HEK293T (cell line): Measurements from ENCODE around the gene SOX6.

Source experiments
- BHLHE40 ChIP-seq: fragments of 450-650 bp; IDR thresholded peaks from 2 replicates; pipeline ENCODE4 v1.6.1; 2016; ENCODE audit warnings: mild to moderate bottlenecking, moderate library complexity, borderline replicate concordance
- CTBP1 ChIP-seq: fragments of 450-650 bp; IDR thresholded peaks from 2 replicates; pipeline ENCODE4 v1.6.1; 2016; ENCODE audit warnings: borderline replicate concordance
- ELF4 ChIP-seq: fragments of 450-650 bp; IDR thresholded peaks from 2 replicates; pipeline ENCODE4 v1.6.1; 2017; ENCODE audit warnings: antibody characterized with exemption
- FOXA1 ChIP-seq: fragments of 450-650 bp; IDR thresholded peaks from 2 replicates; pipeline ENCODE4 v1.6.1; 2016; ENCODE audit warnings: mild to moderate bottlenecking
- FOXK2 ChIP-seq: fragments of 450-650 bp; IDR thresholded peaks from 2 replicates; pipeline ENCODE4 v1.6.1; 2016; ENCODE audit warnings: mild to moderate bottlenecking
- FOXM1 ChIP-seq: fragments of 450-650 bp; IDR thresholded peaks from 2 replicates; pipeline ENCODE4 v1.6.1; 2017; ENCODE audit warnings: mild to moderate bottlenecking, borderline replicate concordance
- HDGF ChIP-seq: fragments of 450-650 bp; IDR thresholded peaks from 2 replicates; pipeline ENCODE4 v1.6.1; 2017; ENCODE audit warnings: antibody characterized with exemption, borderline replicate concordance
- LEF1 ChIP-seq: fragments of 450-650 bp; IDR thresholded peaks from 2 replicates; pipeline ENCODE4 v1.6.1; 2017; ENCODE audit warnings: mild to moderate bottlenecking, borderline replicate concordance
- NFRKB ChIP-seq: fragments of 450-650 bp; IDR thresholded peaks from 2 replicates; pipeline ENCODE4 v1.6.1; 2016; ENCODE audit warnings: mild to moderate bottlenecking, moderate library complexity
- SP1 ChIP-seq: fragments of 450-650 bp; IDR thresholded peaks from 2 replicates; pipeline ENCODE4 v1.6.1; 2017
- SUZ12 ChIP-seq: fragments of 450-650 bp; IDR thresholded peaks from 2 replicates; pipeline ENCODE4 v1.6.1; 2016; ENCODE audit warnings: mild to moderate bottlenecking
- TARDBP ChIP-seq: fragments of 450-650 bp; IDR thresholded peaks from 2 replicates; pipeline ENCODE4 v1.6.1; 2016

- TF ChIP-seq FOXA1 (no peak), SP1 (no peak), TARDBP (no peak), FOXM1 (no peak), HDGF (no peak), ELF4 (no peak), BHLHE40 (no peak), LEF1 (no peak), SUZ12 (no peak), NFRKB (no peak), FOXK2 (no peak), CTBP1 (no peak)
These were observed 355.2 kb downstream of the SOX6 start for GRCh38 chr11:16001044-16001568.
